ENCODE data around the gene GABRE. TPM values are rescaled to one million over a fixed set of nuclear protein-coding genes. Genes with fewer than 3 reads are reported as not detected.
A peak's percentile ranks its signal among the peaks of the same experiment; 100 is the strongest.

Gene GABRE
- total and polyA plus RNA-seq, 2 of the 13 experiments (the other 11 are each of a cell fraction or from before 2014, with no cell fraction given): 12.2 to 66.2 TPM

- Histone ChIP-seq H3K4me2 (ENCODE audit: low read depth, low read length) (no peak overlapping the region), H3K79me2 (ENCODE audit: insufficient read depth, low read length) (no peaks in the 10 kb centered on the region), H3K27ac (ENCODE audit: extremely low read length, insufficient read depth, low read length) (no peak overlapping the region), H3K9ac (ENCODE audit: insufficient read depth, low read depth, low read length) (no peak overlapping the region), H2AFZ (ENCODE audit: low read length) (no peak overlapping the region), H3K36me3 (replicated peaks in 1 of 2; ENCODE audit: control insufficient read depth in 1 of 2, insufficient read depth in 2 of 2, low read length in 2 of 2) (no peaks in the 10 kb centered on the region), H3K9me3 (ENCODE audit: low read length) (no peaks in the 10 kb centered on the region), H3K27me3 (ENCODE audit: control insufficient read depth in 1 of 2, insufficient read depth in 2 of 2, low read length in 2 of 2) (no peaks in the 10 kb centered on the region), H3K4me3 (replicated peaks in 1 of 3; ENCODE audit: insufficient read depth in 1 of 3, low read depth in 2 of 3, low read length in 3 of 3) (no peak overlapping the region), H4K20me1 (ENCODE audit: insufficient read depth, low read length) (no peaks in the 10 kb centered on the region), H3K4me1 (ENCODE audit: insufficient read depth, low read length) (peaks cover 76% of the 10 kb centered on the region)
- ATAC-seq (no peak), FAIRE-seq (no peak), DNase-seq (ENCODE audit: low spot score) (no peak)
- TF ChIP-seq HNRNPLL (IDR thresholded peaks at IDR 0.05; ENCODE audit: low read depth, low read length, poor library complexity, severe bottlenecking) (no peak), ZNF7 (CRISPR knock-in tag; IDR thresholded peaks at IDR 0.05) (no peak), HHEX (CRISPR knock-in tag; IDR thresholded peaks at IDR 0.05) (no peak), ZNF280B (CRISPR knock-in tag; IDR thresholded peaks at IDR 0.05; ENCODE audit: borderline replicate concordance) (no peak), ZNF235 (CRISPR knock-in tag; IDR thresholded peaks at IDR 0.05; ENCODE audit: borderline replicate concordance) (no peak), ZNF660 (CRISPR knock-in tag; IDR thresholded peaks at IDR 0.05; ENCODE audit: borderline replicate concordance, low read depth) (no peak)
- POLR2A ChIA-PET: interaction anchor here (1.0 to 6.3 kb wide), 2 partner anchors 10 to 14 kb away, joined by 3 to 91 read pairs; partner anchors contain the start of gene GABRE
- intact Hi-C loops (cut with micrococcal nuclease; ENCODE audit: unreplicated experiment): no loop called here
- in situ Hi-C loops (cut with HindIII; ENCODE audit: extremely low pct_ligation_motif_present, low pct_unique_long_range_greater_than_20kb): no loop called here
- CTCF ChIA-PET (ENCODE audit: low intra/inter-chr PET ratio, low total read pairs): no interaction called here
- no TSS peak for BruUV-seq (replicated peaks)
Observed at GRCh38 chrX:151983186-151983585, 8.7 kb upstream of the GABRE start.

GRCh38 chrX:151982222-151982621 lies 7.7 kb upstream of the GABRE start:
- Histone ChIP-seq H3K36me3 (replicated peaks in 1 of 2; ENCODE audit: control insufficient read depth in 1 of 2, insufficient read depth in 2 of 2, low read length in 2 of 2) (no peaks in the 10 kb centered on the region), H2AFZ (ENCODE audit: low read length) (no peak overlapping the region), H3K27me3 (ENCODE audit: control insufficient read depth in 1 of 2, insufficient read depth in 2 of 2, low read length in 2 of 2) (no peaks in the 10 kb centered on the region), H3K9ac (ENCODE audit: insufficient read depth, low read depth, low read length) (peak overlapping the region; percentile 29; the same call in 1 of the 2 replicates), H3K9me3 (ENCODE audit: low read length) (no peaks in the 10 kb centered on the region), H3K27ac (ENCODE audit: extremely low read length, insufficient read depth, low read length) (peak overlapping the region; percentile 49), H3K4me1 (ENCODE audit: insufficient read depth, low read length) (peaks cover 72% of the 10 kb centered on the region), H4K20me1 (ENCODE audit: insufficient read depth, low read length) (no peaks in the 10 kb centered on the region), H3K79me2 (ENCODE audit: insufficient read depth, low read length) (no peaks in the 10 kb centered on the region), H3K4me2 (ENCODE audit: low read depth, low read length) (peak overlapping the region; percentile 20; the same call in 1 of the 2 replicates), H3K4me3 (replicated peaks in 1 of 3; ENCODE audit: insufficient read depth in 1 of 3, low read depth in 2 of 3, low read length in 3 of 3) (no peak overlapping the region)
- FAIRE-seq (peak; percentile 86), DNase-seq (ENCODE audit: low spot score) (peak; percentile 78), ATAC-seq (peak; percentile 61; the same call in 2 of the 3 replicates)
- ChIA-PET CTCF (ENCODE audit: low intra/inter-chr PET ratio, low total read pairs) (no interaction called here), POLR2A (interaction anchor here (0.7 to 6.3 kb wide), 3 partner anchors 9 to 15 kb away, joined by 3 to 91 read pairs (median 5); partner anchors contain the start of gene GABRE)
- no TSS peak for BruUV-seq (replicated peaks)
- in situ Hi-C loops (cut with HindIII; ENCODE audit: extremely low pct_ligation_motif_present, low pct_unique_long_range_greater_than_20kb): no loop called here
- WGBS (ENCODE audit: low lambda C conversion rate): 33% methylated on average over 3 of the region's 3 CpGs
- intact Hi-C loops (cut with micrococcal nuclease; ENCODE audit: unreplicated experiment): no loop called here
- no peak for TF ChIP-seq ZNF30 (CRISPR knock-in tag; IDR thresholded peaks at IDR 0.05)
- no peak for TF ChIP-seq ZNF720 (CRISPR knock-in tag; IDR thresholded peaks at IDR 0.05)
- peak; percentile 82; the same call in 1 of the 2 replicates for TF ChIP-seq FOSL1 (CRISPR knock-in tag; IDR thresholded peaks at IDR 0.05; ENCODE audit: borderline replicate concordance)
- no peak for TF ChIP-seq ATF5 (CRISPR knock-in tag; IDR thresholded peaks at IDR 0.05; ENCODE audit: low read depth)
- TF ChIP-seq ELF3 (CRISPR knock-in tag; IDR thresholded peaks at IDR 0.05): no peak
- TF ChIP-seq ETV5 (CRISPR knock-in tag; IDR thresholded peaks at IDR 0.05; ENCODE audit: borderline replicate concordance): no peak
- TF ChIP-seq ZNF484 (CRISPR knock-in tag; IDR thresholded peaks at IDR 0.05; ENCODE audit: borderline replicate concordance, low read depth): no peak
- TF ChIP-seq KAT8 (CRISPR knock-in tag; IDR thresholded peaks at IDR 0.05): peak; percentile 22; the same call in 1 of the 2 replicates
- TF ChIP-seq ZNF382 (CRISPR knock-in tag; IDR thresholded peaks at IDR 0.05; ENCODE audit: borderline replicate concordance): no peak
- TF ChIP-seq JUND (CRISPR knock-in tag; IDR thresholded peaks at IDR 0.05): peak; percentile 81
- TF ChIP-seq ZNF672 (CRISPR knock-in tag; IDR thresholded peaks at IDR 0.05): no peak
- TF ChIP-seq JARID2 (CRISPR knock-in tag; IDR thresholded peaks at IDR 0.05; ENCODE audit: insufficient replicate concordance): no peak

Data from HepG2 (cell line).